SH-SY5Y (cell line): ENCODE measurements around the gene CD44.

Experiments
- GATA2 ChIP-seq: IDR thresholded peaks from 2 replicates; pipeline ENCODE4 v1.6.1; 2011; ENCODE audit warnings: mild to moderate bottlenecking, low read depth, low read length
- GATA3 ChIP-seq: IDR thresholded peaks from 2 replicates; pipeline ENCODE4 v1.6.1; 2011; ENCODE audit warnings: low read depth, mild to moderate bottlenecking, low read length, moderate library complexity

DNA sequence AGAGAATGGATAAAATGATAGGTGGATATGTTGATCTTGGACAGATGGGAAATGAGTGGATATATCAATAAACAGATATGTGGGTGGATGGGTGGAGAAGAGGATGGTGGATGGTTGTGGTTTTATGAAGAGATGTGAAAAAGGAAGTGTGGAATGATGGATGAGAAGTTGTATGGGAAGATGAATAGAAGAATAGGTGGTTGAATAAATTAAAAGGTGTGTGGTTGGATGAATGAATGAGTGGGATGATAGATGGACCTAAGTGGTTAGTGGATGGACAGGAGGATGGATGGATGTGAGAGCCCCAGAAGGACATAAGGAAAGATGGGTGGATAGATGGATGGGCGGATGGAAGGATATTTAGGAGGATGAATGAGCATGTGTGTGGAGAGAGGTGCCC is 913 bp upstream of the CD44 start:
- TF ChIP-seq GATA2: no peak
- TF ChIP-seq GATA3: no peak
